ENCODE data around the gene LRRC36. TPM values are rescaled to one million over a fixed set of nuclear protein-coding genes. Genes with fewer than 3 reads are reported as not detected.

Gene LRRC36
- total and polyA plus RNA-seq, 8 donors = 0.37 to 33.0 (median 0.96) TPM; not detected in 4

GRCh38 chr16:67391424-67392300 lies 65.0 kb downstream of the LRRC36 start:
- no peak for TF ChIP-seq EP300 (IDR thresholded peaks at IDR 0.05)
- no peak for TF ChIP-seq POLR2A (IDR thresholded peaks at IDR 0.05)
- no peak for TF ChIP-seq CTCF (IDR thresholded peaks at IDR 0.05)
- no peak for TF ChIP-seq POLR2AphosphoS5 (IDR thresholded peaks at IDR 0.05)
- Histone ChIP-seq H3K27me3 (peaks cover 0 to 43% (median 0%) of the 10 kb centered on the region in 3 donors), H3K27ac (peak overlapping the region in 1 of 5 donors; percentile 12), H3K36me3 (no peaks in the 10 kb centered on the region), H3K4me1 (peaks cover 34 to 72% (median 58%) of the 10 kb centered on the region in 4 donors), H3K9me3 (no peaks in the 10 kb centered on the region), H3K4me3 (peak overlapping the region in 1 of 4 donors; percentile 40)
- peak in 1 of 2 donors; percentile 78 for DNase-seq
- WGBS, 5 donors = 54 to 58% (median 54%) methylated on average over 10 to 15 of the region's 15 CpGs
- intact Hi-C loops (cut with DNase I; ENCODE audit: low total_unique reads) = no loop called here

GRCh38 chr16:67392301-67393059 lies 65.9 kb downstream of the LRRC36 start:
- Histone ChIP-seq H3K9me3 (no peaks in the 10 kb centered on the region), H3K36me3 (no peaks in the 10 kb centered on the region), H3K4me3 (peak overlapping the region; percentile 33 to 46 (median 40)), H3K27me3 (peaks cover 0 to 43% (median 0%) of the 10 kb centered on the region in 3 donors), H3K27ac (peak overlapping the region; percentile 15 to 71 (median 45)), H3K4me1 (peaks cover 35 to 81% (median 66%) of the 10 kb centered on the region in 4 donors)
- TF ChIP-seq EP300 (IDR thresholded peaks at IDR 0.05) = no peak
- no peak for TF ChIP-seq POLR2A (IDR thresholded peaks at IDR 0.05)
- TF ChIP-seq POLR2AphosphoS5 (IDR thresholded peaks at IDR 0.05) = no peak
- no peak for TF ChIP-seq CTCF (IDR thresholded peaks at IDR 0.05)
- WGBS, 5 donors = 62 to 71% (median 67%) methylated on average over 17 to 18 of the region's 18 CpGs
- intact Hi-C loops (cut with DNase I; ENCODE audit: low total_unique reads) = no loop called here
- peak in 1 of 2 donors; percentile 19 for DNase-seq

- H3K27ac ChIP-seq = peak within 1 kb of the TSS; percentile 42 to 71 (median 55)
- TF ChIP-seq CTCF (IDR thresholded peaks at IDR 0.05) (peak in 5 of 7 experiments; percentile 49 to 76 (median 66)), POLR2A (IDR thresholded peaks at IDR 0.05) (no peak), POLR2AphosphoS5 (IDR thresholded peaks at IDR 0.05) (peak in 1 of 3 donors; percentile 57)
- H3K4me1 ChIP-seq = peaks cover 35 to 84% (median 70%) of the 10 kb centered on the region in 4 donors
- H3K4me3 ChIP-seq = peak within 1 kb of the TSS; percentile 33 to 46 (median 40)
- H3K9me3 ChIP-seq = no peaks in the 10 kb centered on the region
- intact Hi-C loops (cut with DNase I; ENCODE audit: low total_unique reads) = no loop called here
- 2 to 5% (median 2%) methylated on average over 32 to 56 of the region's 56 CpGs for WGBS, 5 donors
- peak; percentile 83 to 96 for DNase-seq
- H3K27me3 ChIP-seq = peaks cover 0 to 43% (median 0%) of the 10 kb centered on the region in 3 donors
- H3K36me3 ChIP-seq = no peaks in the 10 kb centered on the region
Measured at GRCh38 chr16:67393111-67393787, 66.6 kb downstream of the LRRC36 start, which contains the start of gene TPPP3. Gene TPPP3, minus strand, starts transcription at chr16:67393498. Its CDS starts 2,387 bp downstream, at chr16:67391111.
